GM19239 (cell line): Measurements from ENCODE around the gene DGKZ.

Experiments
- DNase-seq: peaks from one replicate; pipeline ENCODE4 v3.0.0; 2011; ENCODE audit warnings: low spot score; ENCODE audit not compliant: insufficient read length
- FAIRE-seq: peaks from 2 replicates; lab custom pipeline; 2011; peaks lifted over from hg19 to GRCh38; lab: Jason Lieb, UNC

The DGKZ gene

GRCh38 chr11:46343520-46343919 lies 3.7 kb upstream of the DGKZ start:
- FAIRE-seq: no peak
- DNase-seq: no peak

GRCh38 chr11:46345131-46345597 lies 2.1 kb upstream of the DGKZ start:
- FAIRE-seq: no peak
- DNase-seq: no peak

- no peak for FAIRE-seq
- DNase-seq: no peak
These were observed 1.3 kb upstream of the DGKZ start for GRCh38 chr11:46345881-46346484.

- DNase-seq: no peak
- FAIRE-seq: no peak
These were observed 511 bp downstream of the DGKZ start for GRCh38 chr11:46347637-46348311.

GRCh38 chr11:46348566-46349401 lies 1.5 kb downstream of the DGKZ start:
- peak; percentile 80 for FAIRE-seq

GRCh38 chr11:46350695-46351094 lies 3.4 kb downstream of the DGKZ start:
- FAIRE-seq (no peak), DNase-seq (no peak)

More at GRCh38 chr11:46348566-46349401, 1.5 kb downstream of the DGKZ start:
- peak; percentile 57 for DNase-seq

- DNase-seq (no peak), FAIRE-seq (no peak)
These were observed 3.9 kb downstream of the DGKZ start for GRCh38 chr11:46351148-46351547.

GRCh38 chr11:46351606-46352005 lies 4.3 kb downstream of the DGKZ start:
- FAIRE-seq: no peak
- DNase-seq: no peak

GRCh38 chr11:46352063-46352841 lies 5.0 kb downstream of the DGKZ start:
- FAIRE-seq: no peak
- DNase-seq: no peak

- FAIRE-seq (no peak), DNase-seq (no peak)
These were observed 6.4 kb downstream of the DGKZ start for GRCh38 chr11:46353698-46354097.

- DNase-seq (no peak), FAIRE-seq (no peak)
These were observed 9.7 kb downstream of the DGKZ start for GRCh38 chr11:46356924-46357482.

- DNase-seq (no peak), FAIRE-seq (no peak)
These were observed 10.2 kb downstream of the DGKZ start for GRCh38 chr11:46357483-46357936.

- no peak for DNase-seq
These were observed 12.7 kb downstream of the DGKZ start for GRCh38 chr11:46359953-46360352.

GRCh38 chr11:46360878-46361277 lies 13.6 kb downstream of the DGKZ start:
- FAIRE-seq (no peak), DNase-seq (no peak)

More at GRCh38 chr11:46359953-46360352, 12.7 kb downstream of the DGKZ start:
- no peak for FAIRE-seq

GRCh38 chr11:46361283-46362155 lies 14.3 kb downstream of the DGKZ start:
- FAIRE-seq (peak; percentile 97), DNase-seq (peak; percentile 98)

GRCh38 chr11:46362156-46363030 lies 15.1 kb downstream of the DGKZ start:
- DNase-seq (no peak), FAIRE-seq (no peak)

- DNase-seq (no peak), FAIRE-seq (no peak)
These were observed 15.8 kb downstream of the DGKZ start for GRCh38 chr11:46363031-46363407.

- FAIRE-seq (no peak), DNase-seq (no peak)
These were observed 16.3 kb downstream of the DGKZ start for GRCh38 chr11:46363455-46364005.
